Measurements from ENCODE around the gene NCAM2.
A peak's percentile ranks its signal among the peaks of the same experiment; 100 is the strongest.

NCAM2 gene

GRCh38 chr21:20997636-20998455 is at the start of gene NCAM2:
Gene NCAM2, plus strand, starts transcription at chr21:20998409.
- no peak for DNase-seq (ENCODE audit: low spot score)

GRCh38 chr21:20949884-20950283 is 48.3 kb upstream of the NCAM2 start:
- DNase-seq (ENCODE audit: low spot score) = no peak

- no peak for DNase-seq (ENCODE audit: low spot score)
Observed at GRCh38 chr21:20965816-20966215, 32.4 kb upstream of the NCAM2 start.

- DNase-seq (ENCODE audit: low spot score) = no peak
Observed at GRCh38 chr21:20968391-20968790, 29.8 kb upstream of the NCAM2 start.

GRCh38 chr21:20970691-20971090 is 27.5 kb upstream of the NCAM2 start:
- no peak for DNase-seq (ENCODE audit: low spot score)

- peak; percentile 80 for DNase-seq (ENCODE audit: low spot score)
Observed at GRCh38 chr21:20971296-20971921, 26.8 kb upstream of the NCAM2 start.

GRCh38 chr21:20994790-20995189 is 3.4 kb upstream of the NCAM2 start:
- DNase-seq (ENCODE audit: low spot score) = no peak

GRCh38 chr21:20996421-20997310 is 1.5 kb upstream of the NCAM2 start:
- DNase-seq (ENCODE audit: low spot score) = no peak

GRCh38 chr21:20997311-20997635 is 936 bp upstream of the NCAM2 start:
- no peak for DNase-seq (ENCODE audit: low spot score)

- no peak for DNase-seq (ENCODE audit: low spot score)
Observed at GRCh38 chr21:20998456-20998789, 214 bp downstream of the NCAM2 start.

- no peak for DNase-seq (ENCODE audit: low spot score)
Observed at GRCh38 chr21:20998886-20999285, 677 bp downstream of the NCAM2 start.

- DNase-seq (ENCODE audit: low spot score) = peak; percentile 38
Observed at GRCh38 chr21:20999659-21000058, 1.4 kb downstream of the NCAM2 start.

- no peak for DNase-seq (ENCODE audit: low spot score)
Observed at GRCh38 chr21:21000591-21001175, 2.5 kb downstream of the NCAM2 start.

- no peak for DNase-seq (ENCODE audit: low spot score)
Observed at GRCh38 chr21:21001591-21002100, 3.4 kb downstream of the NCAM2 start.

GRCh38 chr21:21002153-21002552 is 3.9 kb downstream of the NCAM2 start:
- DNase-seq (ENCODE audit: low spot score) = no peak

GRCh38 chr21:21003701-21004100 is 5.5 kb downstream of the NCAM2 start:
- DNase-seq (ENCODE audit: low spot score) = peak; percentile 42

- DNase-seq (ENCODE audit: low spot score) = no peak
Observed at GRCh38 chr21:21007606-21008005, 9.4 kb downstream of the NCAM2 start.

GRCh38 chr21:21010228-21010627 is 12.0 kb downstream of the NCAM2 start:
- DNase-seq (ENCODE audit: low spot score) = no peak

- DNase-seq (ENCODE audit: low spot score) = no peak
Observed at GRCh38 chr21:21010698-21011097, 12.5 kb downstream of the NCAM2 start.

GRCh38 chr21:21018821-21019220 is 20.6 kb downstream of the NCAM2 start:
- no peak for DNase-seq (ENCODE audit: low spot score)

- no peak for DNase-seq (ENCODE audit: low spot score)
Observed at GRCh38 chr21:21019681-21020080, 21.5 kb downstream of the NCAM2 start.

- no peak for DNase-seq (ENCODE audit: low spot score)
Observed at GRCh38 chr21:21025742-21026141, 27.5 kb downstream of the NCAM2 start.

Data from SW480 (cell line).